Ascending aorta (tissue), 2 donors: ENCODE measurements around the gene OSBPL3. TPM values are rescaled to one million over a fixed set of nuclear protein-coding genes. Genes with fewer than 3 reads are reported as not detected.

Source experiments
- DNase-seq, 2 donors: peaks; one replicate each; pipeline ENCODE4 v3.0.0-alpha.2; 2019; ENCODE audit warnings: low spot score in 2 of 2
- H3K27ac ChIP-seq, 2 donors: fragments of 200-600 bp; sonication (generic); one replicate each; pipeline ENCODE4 v1.5.1; 2016 to 2017; ENCODE audit warnings: mild to moderate bottlenecking in 1 of 2
- H3K27me3 ChIP-seq: fragments of 200-600 bp; sonication (generic); one replicate; pipeline ENCODE4 v1.5.1; 2017
- H3K36me3 ChIP-seq, 2 donors: fragments of 200-600 bp; sonication (generic); one replicate each; pipeline ENCODE4 v1.5.1; 2016
- H3K4me1 ChIP-seq, 2 donors: fragments of 200-600 bp; sonication (generic); one replicate each; pipeline ENCODE4 v1.5.1; 2016 to 2017; ENCODE audit warnings: mild to moderate bottlenecking in 1 of 2
- H3K4me3 ChIP-seq, 2 donors: fragments of 200-600 bp; sonication (generic); one replicate each; pipeline ENCODE4 v1.5.1; 2016 to 2017; ENCODE audit warnings: mild to moderate bottlenecking in 1 of 2
- H3K9me3 ChIP-seq, 2 donors: fragments of 200-600 bp; sonication (generic); one replicate each; pipeline ENCODE4 v1.5.1; 2016
- intact Hi-C: fragments of 100-400 bp; cut with DNase I; formaldehyde crosslinking; loops from one replicate; pipeline ENCODE4 v1.15.1; 2023
- total RNA-seq: library from RNA; depleted of rRNA; stranded (reverse); fragments of >200 nt; gene quantifications from one replicate; pipeline ENCODE4 v1.1.0, GENCODE V29; 2016
- TF ChIP-seq, protein P1 (sequence below), 3 experiments: fragments of 200-600 bp in 2 of 3; fragments of 450-650 bp in 1 of 3; sonication (generic) in 2 of 3; IDR thresholded peaks; one replicate each; pipeline ENCODE4 v1.5.1; 2016 to 2019; ENCODE audit warnings: antibody characterized with exemption in 3 of 3, mild to moderate bottlenecking in 1 of 3, moderate library complexity in 1 of 3

The OSBPL3 gene
- total RNA-seq, 1 donor from 2014 or later = 0.96 TPM

DNA sequence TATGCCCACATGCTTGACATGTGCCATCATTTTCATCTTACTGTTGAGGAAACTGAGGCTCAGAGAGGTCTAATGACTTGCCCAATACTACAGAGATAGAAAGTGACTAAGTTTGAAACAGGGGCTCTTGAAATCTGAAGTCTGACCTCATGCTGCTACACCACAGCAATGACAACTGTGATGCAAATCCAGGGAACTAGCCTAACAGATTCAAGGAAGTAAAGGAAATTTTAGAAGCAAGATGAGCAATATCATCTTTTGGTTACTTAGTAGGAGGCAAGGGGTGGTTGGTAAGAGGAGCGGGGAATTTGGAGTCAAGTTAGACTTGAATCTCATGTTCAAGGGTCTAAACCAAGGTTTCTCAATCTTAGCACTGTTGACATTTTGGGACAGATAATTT is 26.3 kb upstream of the OSBPL3 start:
- Histone ChIP-seq H3K36me3 (no peaks in the 10 kb centered on the region), H3K27me3 (no peaks in the 10 kb centered on the region), H3K4me3 (no peak overlapping the region), H3K9me3 (no peaks in the 10 kb centered on the region), H3K4me1 (no peaks in the 10 kb centered on the region), H3K27ac (no peak overlapping the region)
- no peak for DNase-seq
- intact Hi-C loops = no loop called here
- TF ChIP-seq, protein P1, sequence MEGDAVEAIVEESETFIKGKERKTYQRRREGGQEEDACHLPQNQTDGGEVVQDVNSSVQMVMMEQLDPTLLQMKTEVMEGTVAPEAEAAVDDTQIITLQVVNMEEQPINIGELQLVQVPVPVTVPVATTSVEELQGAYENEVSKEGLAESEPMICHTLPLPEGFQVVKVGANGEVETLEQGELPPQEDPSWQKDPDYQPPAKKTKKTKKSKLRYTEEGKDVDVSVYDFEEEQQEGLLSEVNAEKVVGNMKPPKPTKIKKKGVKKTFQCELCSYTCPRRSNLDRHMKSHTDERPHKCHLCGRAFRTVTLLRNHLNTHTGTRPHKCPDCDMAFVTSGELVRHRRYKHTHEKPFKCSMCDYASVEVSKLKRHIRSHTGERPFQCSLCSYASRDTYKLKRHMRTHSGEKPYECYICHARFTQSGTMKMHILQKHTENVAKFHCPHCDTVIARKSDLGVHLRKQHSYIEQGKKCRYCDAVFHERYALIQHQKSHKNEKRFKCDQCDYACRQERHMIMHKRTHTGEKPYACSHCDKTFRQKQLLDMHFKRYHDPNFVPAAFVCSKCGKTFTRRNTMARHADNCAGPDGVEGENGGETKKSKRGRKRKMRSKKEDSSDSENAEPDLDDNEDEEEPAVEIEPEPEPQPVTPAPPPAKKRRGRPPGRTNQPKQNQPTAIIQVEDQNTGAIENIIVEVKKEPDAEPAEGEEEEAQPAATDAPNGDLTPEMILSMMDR (IDR thresholded peaks at IDR 0.05) = no peak

DNA sequence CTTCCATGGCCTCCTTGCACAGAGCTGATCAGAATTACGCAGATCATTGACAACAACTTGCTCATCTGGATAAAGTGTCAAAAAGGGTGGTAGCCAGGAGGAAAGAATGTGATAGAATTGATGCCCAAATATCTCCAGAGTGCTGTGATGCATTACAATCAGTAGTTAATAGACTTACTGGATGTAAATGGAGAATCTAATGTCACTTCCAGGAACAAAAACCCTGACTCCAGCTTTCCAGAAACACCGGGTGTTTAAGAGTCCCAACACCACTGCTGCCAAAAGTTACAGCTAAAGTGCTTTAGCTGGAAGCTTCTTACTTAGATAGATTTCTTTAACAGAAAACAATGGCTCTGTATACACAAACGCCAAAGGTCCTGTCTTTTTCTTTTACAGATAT is 25.7 kb upstream of the OSBPL3 start:
- intact Hi-C loops = no loop called here
- no peaks in the 10 kb centered on the region for H3K27me3 ChIP-seq
- no peaks in the 10 kb centered on the region for H3K36me3 ChIP-seq
- H3K9me3 ChIP-seq = no peaks in the 10 kb centered on the region
- DNase-seq = no peak
- H3K4me3 ChIP-seq = no peak overlapping the region
- H3K4me1 ChIP-seq = no peaks in the 10 kb centered on the region
- H3K27ac ChIP-seq = no peak overlapping the region
- TF ChIP-seq, protein P1 (IDR thresholded peaks at IDR 0.05) = no peak

DNA sequence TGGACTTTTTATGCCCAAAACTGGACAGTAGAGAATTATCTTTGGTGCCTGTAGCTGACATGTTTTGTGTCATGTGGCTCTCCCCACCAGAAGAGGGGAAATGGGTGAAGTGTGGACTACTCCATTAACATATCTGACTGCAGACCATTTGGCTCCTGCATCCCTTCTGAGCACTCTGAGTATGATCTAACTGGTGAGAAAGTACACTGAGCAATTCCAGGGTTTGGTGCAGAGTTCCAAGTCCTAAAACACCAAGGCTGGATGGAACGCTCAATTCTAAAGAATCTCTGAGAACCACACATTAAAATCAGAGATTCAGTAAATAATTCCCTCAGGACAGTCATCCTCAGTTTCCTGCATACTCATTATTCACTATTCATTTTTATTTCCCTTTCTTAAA is 22.8 kb upstream of the OSBPL3 start:
- no peak overlapping the region for H3K27ac ChIP-seq
- DNase-seq = no peak
- no peaks in the 10 kb centered on the region for H3K36me3 ChIP-seq
- no peaks in the 10 kb centered on the region for H3K27me3 ChIP-seq
- no peaks in the 10 kb centered on the region for H3K4me1 ChIP-seq
- no peak overlapping the region for H3K4me3 ChIP-seq
- intact Hi-C loops = no loop called here
- H3K9me3 ChIP-seq = no peaks in the 10 kb centered on the region
- TF ChIP-seq, protein P1 (IDR thresholded peaks at IDR 0.05) = no peak

DNA sequence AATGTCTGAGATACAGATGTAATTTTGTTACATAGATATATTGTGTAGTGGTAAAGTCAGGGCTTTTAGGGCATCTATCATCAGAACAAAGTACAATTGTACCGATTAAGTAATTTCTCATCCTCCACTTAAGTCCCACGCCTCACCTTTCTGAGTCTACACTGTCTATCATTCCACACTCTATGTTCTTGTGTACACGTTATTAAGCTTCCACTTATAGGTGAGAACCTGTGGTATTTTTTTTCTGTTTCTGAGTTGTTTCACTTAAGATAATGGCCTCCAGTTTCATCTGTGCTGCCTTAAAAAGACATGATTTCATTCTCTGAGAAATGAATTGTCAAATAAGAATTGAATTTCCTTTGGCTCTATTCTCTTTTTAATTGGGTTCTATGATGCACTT is 15.5 kb upstream of the OSBPL3 start:
- H3K36me3 ChIP-seq = no peaks in the 10 kb centered on the region
- no peaks in the 10 kb centered on the region for H3K9me3 ChIP-seq
- intact Hi-C loops = no loop called here
- no peaks in the 10 kb centered on the region for H3K4me1 ChIP-seq
- H3K4me3 ChIP-seq = no peak overlapping the region
- no peak for DNase-seq
- H3K27ac ChIP-seq = no peak overlapping the region
- TF ChIP-seq, protein P1 (IDR thresholded peaks at IDR 0.05) = no peak
- no peaks in the 10 kb centered on the region for H3K27me3 ChIP-seq

DNA sequence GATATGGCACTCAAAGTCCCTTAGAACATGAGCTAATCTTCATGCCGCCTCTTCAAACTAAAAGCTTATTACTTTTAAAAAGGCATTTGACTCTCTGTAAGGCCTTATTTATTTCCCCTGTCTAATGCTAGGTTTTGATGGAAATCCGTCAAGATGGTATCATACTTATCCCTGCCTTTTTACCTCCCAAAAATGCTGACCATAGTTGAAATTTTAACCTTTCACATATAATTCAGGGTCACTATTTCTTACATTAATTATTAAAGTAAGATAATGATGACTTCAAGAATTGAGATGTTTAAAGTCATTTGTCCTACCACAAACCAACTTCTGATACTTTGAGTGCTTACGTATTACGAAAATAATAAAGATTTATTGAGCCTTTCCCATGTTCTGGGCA is 12.3 kb upstream of the OSBPL3 start:
- Histone ChIP-seq H3K4me3 (no peak overlapping the region), H3K27ac (no peak overlapping the region), H3K27me3 (no peaks in the 10 kb centered on the region), H3K9me3 (no peaks in the 10 kb centered on the region), H3K36me3 (no peaks in the 10 kb centered on the region), H3K4me1 (no peaks in the 10 kb centered on the region)
- TF ChIP-seq, protein P1 (IDR thresholded peaks at IDR 0.05) = no peak
- intact Hi-C loops = no loop called here
- no peak for DNase-seq

DNA sequence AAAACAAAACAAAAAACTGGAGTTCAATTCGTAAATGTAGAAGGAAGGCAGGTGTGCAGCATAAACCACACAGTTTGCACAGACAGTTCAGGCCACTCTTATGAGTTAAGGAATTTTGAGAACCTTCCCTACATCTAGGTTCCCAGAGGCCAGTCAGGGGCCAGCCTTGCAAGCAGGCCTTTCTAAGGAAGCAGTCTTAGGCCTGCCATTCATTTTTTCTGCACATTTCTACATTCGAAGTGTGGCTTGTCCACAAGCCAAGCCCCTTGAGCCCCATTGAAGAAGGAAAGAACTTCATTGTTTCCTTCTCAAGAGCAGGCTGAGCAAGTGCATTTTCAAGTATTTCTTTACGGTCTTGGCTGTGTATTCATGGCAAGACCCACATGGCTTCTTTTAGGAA is 11.4 kb upstream of the OSBPL3 start:
- Histone ChIP-seq H3K27me3 (no peaks in the 10 kb centered on the region), H3K9me3 (no peaks in the 10 kb centered on the region), H3K36me3 (no peaks in the 10 kb centered on the region), H3K27ac (no peak overlapping the region), H3K4me3 (no peak overlapping the region), H3K4me1 (no peaks in the 10 kb centered on the region)
- intact Hi-C loops = no loop called here
- DNase-seq = no peak
- TF ChIP-seq, protein P1 (IDR thresholded peaks at IDR 0.05) = no peak
